Activated effector memory CD4-positive, alpha-beta T cell treated with Interleukin-2 at 50 U/mL for 16 hours (primary cell): ENCODE data around the gene PCARE.

Experiments used
- DNase-seq: peaks from one replicate; pipeline ENCODE4 v3.0.0-alpha.2; 2020

The PCARE gene

GRCh38 chr2:29032189-29032588 is 42.1 kb downstream of the PCARE start:
- DNase-seq, result no peak

- no peak for DNase-seq
Measured at GRCh38 chr2:29031046-29031445, 43.3 kb downstream of the PCARE start.

DNA sequence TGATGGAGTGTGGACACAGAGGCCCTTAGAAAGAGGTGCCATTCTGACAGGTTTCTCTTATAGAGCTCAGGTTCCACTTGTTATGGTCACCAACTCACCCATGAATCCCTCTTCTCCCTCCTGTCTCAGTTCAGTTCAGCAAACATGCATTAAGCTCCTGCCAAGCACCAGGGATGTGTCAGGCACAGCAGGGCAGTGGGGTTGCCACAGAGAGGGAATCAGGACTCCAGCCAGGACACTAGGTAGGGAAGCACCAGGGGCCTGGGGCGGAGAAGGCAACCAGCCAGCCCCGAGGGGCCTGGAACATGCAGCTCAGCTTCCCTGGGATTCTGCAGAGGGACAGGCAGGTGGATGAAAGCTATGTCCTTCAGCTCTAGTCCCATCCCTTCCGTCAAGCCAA is 48.6 kb downstream of the PCARE start:
- no peak for DNase-seq

GRCh38 chr2:29024882-29025430 is 49.4 kb downstream of the PCARE start:
- no peak for DNase-seq

- no peak for DNase-seq
Measured at GRCh38 chr2:29023188-29023587, 51.1 kb downstream of the PCARE start.

DNA sequence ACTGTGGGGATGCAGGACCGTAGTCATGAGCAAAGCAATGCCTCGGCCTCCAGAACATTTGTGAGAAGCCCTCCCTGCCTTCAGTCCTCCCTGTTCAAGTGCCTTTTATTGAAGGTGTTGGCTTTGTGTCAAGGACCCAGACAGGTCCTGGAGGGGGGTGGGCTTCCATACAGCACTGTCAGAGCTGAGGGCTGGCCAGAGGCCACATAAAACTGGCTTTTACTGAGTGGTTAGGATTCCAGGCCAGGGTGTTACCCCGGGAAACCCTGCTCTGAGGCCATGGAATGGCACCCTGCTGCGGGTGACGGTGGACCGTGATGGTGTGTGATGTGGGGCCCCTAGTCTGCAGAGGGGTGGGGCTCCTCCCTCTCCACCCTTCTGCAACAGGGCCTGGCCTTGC is 51.6 kb downstream of the PCARE start:
- no peak for DNase-seq

DNA sequence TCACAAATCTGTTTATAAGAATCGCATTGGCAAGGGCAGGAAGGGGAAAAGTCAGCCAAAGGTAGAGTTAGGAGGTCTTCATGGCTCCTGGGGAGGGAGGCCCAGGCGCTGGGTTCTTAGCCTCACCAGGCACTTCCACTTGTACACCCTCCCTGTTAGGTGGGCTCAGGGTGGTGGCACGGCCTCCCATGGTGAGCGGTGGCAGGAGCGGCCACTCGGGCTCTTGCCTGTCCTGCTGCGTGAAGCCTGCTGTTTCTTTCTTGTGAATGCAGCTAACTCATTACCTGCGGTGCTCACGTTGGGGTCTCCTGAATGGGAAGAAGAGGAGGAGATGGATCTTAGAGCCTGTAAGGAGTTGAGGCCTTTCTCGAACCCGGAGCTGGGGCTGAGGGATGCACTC is 52.4 kb downstream of the PCARE start:
- no peak for DNase-seq

GRCh38 chr2:29017716-29018435 is 56.4 kb downstream of the PCARE start:
- DNase-seq, result no peak

DNA sequence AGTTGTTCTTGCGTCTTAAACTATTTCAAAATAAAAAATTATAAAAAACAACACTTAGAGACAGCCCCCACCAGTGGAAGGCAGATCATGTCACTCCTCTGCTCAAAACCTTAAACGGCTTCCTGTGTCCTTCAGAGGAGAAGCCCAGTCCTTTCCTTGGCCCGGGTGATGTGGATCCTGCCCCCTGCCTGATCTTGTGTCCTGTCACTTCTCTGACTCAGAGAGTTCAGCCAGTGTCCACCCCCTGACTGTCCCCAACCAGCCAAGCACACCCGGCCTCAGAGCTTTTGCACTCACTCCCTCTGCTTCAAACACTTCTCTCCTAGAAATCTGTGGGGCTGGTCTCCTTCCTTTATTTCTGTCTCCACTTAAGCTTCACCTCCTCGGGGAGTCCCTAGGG is 57.8 kb downstream of the PCARE start:
- no peak for DNase-seq

- no peak for DNase-seq
Measured at GRCh38 chr2:29015701-29016470, 58.4 kb downstream of the PCARE start.

DNA sequence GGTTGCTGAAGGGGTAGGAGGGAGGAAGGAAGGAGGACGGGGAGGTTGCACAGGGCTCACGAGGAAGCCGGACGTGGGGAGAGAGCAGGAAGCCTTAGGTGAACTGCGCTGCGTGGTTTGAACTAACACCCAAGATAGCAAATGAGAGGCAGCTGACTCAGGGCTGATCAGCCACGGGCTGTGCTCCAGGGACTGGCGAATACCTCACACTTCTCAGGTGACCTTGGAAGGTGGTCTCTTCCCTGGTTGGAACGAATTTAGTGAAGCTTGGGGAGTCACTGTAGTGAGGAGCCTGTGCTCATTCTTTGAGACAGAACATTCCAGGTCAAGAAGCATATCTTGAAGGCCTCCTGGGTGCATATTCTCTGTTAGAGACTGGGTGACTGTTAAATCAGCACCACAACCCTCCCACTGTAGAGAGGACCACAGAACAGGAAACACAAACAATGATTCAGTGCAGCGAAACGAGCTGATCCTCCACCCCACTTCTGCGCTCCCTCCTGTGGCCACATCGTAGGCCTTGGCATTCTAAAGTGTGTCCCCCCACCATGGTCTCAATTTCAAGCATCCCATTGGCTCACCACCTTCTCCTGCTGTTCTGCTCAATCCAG is 59.4 kb downstream of the PCARE start:
- peak; percentile 75 for DNase-seq

GRCh38 chr2:29014331-29014730 is 60.0 kb downstream of the PCARE start:
- no peak for DNase-seq

DNA sequence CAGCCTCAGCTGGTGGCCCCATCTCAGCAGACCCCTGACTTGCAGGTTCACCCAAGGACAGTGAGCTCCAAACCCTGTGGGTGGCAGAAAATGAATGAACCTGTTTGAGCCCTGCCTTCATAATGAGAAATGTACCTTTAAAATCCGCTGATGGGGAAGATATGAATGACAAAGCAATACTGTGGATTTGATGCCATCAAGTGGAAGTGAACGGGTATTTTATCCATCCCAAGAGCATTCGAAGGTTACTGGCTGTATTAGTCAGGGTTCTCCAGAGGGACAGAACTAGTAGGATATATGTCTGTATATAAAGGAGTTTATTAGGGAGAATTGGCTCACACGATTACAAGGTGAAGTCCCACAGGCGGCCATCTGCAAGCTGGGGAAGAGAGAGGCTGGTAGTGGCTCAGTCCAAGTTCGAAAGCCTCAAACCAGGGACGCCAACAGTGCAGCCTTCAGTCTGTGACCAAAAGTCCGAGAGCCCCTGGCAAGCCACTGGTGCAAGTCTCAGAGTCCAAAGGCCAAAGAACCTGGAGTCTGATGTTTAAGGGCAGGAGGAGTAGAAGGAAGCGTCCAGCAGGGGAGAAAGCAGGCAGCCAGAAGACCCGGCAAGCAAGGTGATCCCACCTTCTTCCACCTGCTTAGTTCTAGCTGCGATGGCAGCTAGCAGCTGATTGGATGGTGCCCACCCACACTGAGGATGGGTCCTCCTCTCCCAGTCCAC is 61.1 kb downstream of the PCARE start:
- no peak for DNase-seq

GRCh38 chr2:29012211-29012681 is 62.1 kb downstream of the PCARE start:
- peak; percentile 28 for DNase-seq
